ENCODE measurements around the gene PLS3.

PLS3 gene

GRCh38 chrX:115693476-115693875 is 132.5 kb downstream of the PLS3 start:
- DNase-seq (ENCODE audit: low read depth in 2 of 2) = no peak

DNA sequence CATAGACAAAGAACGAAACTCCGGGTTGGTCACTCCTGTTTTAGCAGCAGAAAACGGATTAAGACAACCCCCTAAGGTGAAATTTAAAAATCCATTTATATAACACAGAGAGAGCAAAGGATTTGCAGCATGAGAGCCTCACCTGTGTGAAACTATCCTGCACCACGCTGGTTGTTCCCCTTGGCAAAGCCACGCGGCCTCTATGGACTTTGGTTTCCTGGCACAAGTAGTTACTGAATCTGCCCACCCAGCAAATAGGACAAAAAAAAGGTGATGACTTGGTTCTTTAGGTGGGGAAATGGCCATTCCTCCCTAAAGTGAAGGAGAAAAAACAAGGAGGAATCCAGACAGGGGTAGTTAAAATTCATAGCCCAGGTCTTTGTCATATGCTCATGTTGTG is 133.1 kb downstream of the PLS3 start:
- DNase-seq (ENCODE audit: low read depth in 2 of 2) = no peak

DNA sequence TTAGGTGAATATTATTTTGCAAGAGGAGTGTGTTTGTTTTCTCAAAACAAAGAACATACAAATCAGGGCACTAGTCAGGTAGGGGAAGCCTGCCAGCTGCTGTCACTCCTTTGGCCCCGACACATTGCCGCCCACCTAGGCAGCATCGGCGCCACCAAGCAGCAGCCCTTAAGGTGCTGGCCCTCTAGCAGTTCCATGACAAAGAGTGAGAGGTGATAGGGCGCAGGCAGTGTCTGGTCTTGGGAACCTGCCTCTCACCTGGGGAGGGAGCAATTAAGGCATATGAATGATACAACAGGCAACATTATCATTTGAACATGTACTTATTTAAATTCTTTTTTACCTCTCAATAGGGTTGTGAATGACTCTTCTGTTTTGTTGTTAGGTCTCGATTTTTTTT is 135.1 kb downstream of the PLS3 start:
- DNase-seq (ENCODE audit: low read depth in 2 of 2) = no peak

GRCh38 chrX:115696939-115697338 is 136.0 kb downstream of the PLS3 start:
- no peak for DNase-seq (ENCODE audit: low read depth in 2 of 2)

DNA sequence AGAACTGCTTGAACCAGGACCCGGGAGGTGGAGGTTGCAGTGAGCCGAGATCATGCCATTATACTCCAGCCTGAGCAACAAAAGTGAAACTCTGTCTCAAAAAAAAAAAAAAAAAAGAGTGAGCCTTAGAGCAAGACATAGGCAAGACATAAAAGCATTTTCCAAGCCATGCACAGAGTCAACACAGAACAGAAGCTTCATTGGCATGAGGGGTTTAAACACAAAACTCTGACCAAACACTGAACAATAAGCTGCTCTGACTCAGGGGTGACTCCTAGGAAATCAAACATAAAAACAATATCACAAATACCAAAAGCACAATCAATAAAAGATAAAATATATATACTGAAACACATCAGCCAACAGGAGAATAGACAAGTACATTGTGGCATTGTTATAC is 136.8 kb downstream of the PLS3 start:
- DNase-seq (ENCODE audit: low read depth in 2 of 2) = no peak

Measured in stimulated activated CD8-positive, alpha-beta memory T cell treated with anti-CD3 and anti-CD28 coated beads, Interleukin-2, amount 100 ng/mL, for 48 hours (primary cell).